Panc1 (cell line): ENCODE results near the gene CPNE9. TPM values are rescaled to one million over a fixed set of nuclear protein-coding genes. Genes with fewer than 3 reads are reported as not detected.

Experiments used
- ATAC-seq: fragments of 200-7000 bp; cut with Tn5 transposase; 2 replicates; pipeline ENCODE4 v1.9.1; 2020; ENCODE audit warnings: mild to moderate bottlenecking, moderate library complexity
- BruUV-seq: library from RNA; stranded (reverse); fragments of 400-500 nt; replicated peaks from 2 replicates; lab custom pipeline; 2021; lab: Mats Ljungman, UMichigan
- CTCF ChIA-PET: fragments of 300-600 bp; sonication (Branson Sonifier 250); formaldehyde crosslinking; loops from one replicate; lab custom pipeline; 2022; ENCODE audit warnings: antibody characterized with exemption; lab: Charles Lee
- POLR2A ChIA-PET: fragments of 300-600 bp; sonication (Branson Sonifier 250); formaldehyde crosslinking; loops from one replicate; lab custom pipeline; 2022; ENCODE audit warnings: antibody characterized with exemption; lab: Charles Lee
- DNase-seq: peaks from one replicate; pipeline ENCODE4 v3.0.0-alpha.2; 2010; ENCODE audit warnings: low read depth, low spot score
- H3K27ac ChIP-seq: 2 replicates; pipeline ENCODE4 v1.5.1; 2011; ENCODE audit warnings: mild to moderate bottlenecking, low read length, inconsistent platforms
- H3K27me3 ChIP-seq: fragments of 200-500 bp; sonication (Bioruptor generic); 2 replicates; pipeline ENCODE4 v1.6.0; 2014; ENCODE audit warnings: low read length, inconsistent platforms; ENCODE audit not compliant: control insufficient read depth, insufficient read depth
- H3K36me3 ChIP-seq: fragments of 200-500 bp; sonication (Bioruptor generic); 2 replicates; pipeline ENCODE4 v1.5.1; 2014; ENCODE audit warnings: inconsistent platforms, mild to moderate bottlenecking, low read length, moderate library complexity; ENCODE audit not compliant: control insufficient read depth, insufficient read depth
- H3K4me1 ChIP-seq: 2 replicates; pipeline ENCODE4 v1.5.1; 2011; ENCODE audit warnings: inconsistent platforms, mild to moderate bottlenecking, low read length, moderate library complexity; ENCODE audit not compliant: control insufficient read depth, insufficient read depth
- H3K4me3 ChIP-seq, 2 experiments: 2 replicates each; pipeline ENCODE4 v1.5.1; 2011 to 2012; ENCODE audit warnings: low read depth in 2 of 2, low read length in 2 of 2, mild to moderate bottlenecking in 2 of 2, inconsistent platforms in 1 of 2, moderate library complexity in 1 of 2
- H3K9me3 ChIP-seq: fragments of 200-500 bp; sonication (Bioruptor generic); 2 replicates; pipeline ENCODE4 v1.5.1; 2014; ENCODE audit warnings: low read depth, mild to moderate bottlenecking, inconsistent platforms, low read length, moderate library complexity; ENCODE audit not compliant: control insufficient read depth, insufficient read depth
- CTCF ChIP-seq: fragments of 450-650 bp; IDR thresholded peaks from 2 replicates; pipeline ENCODE4 v1.5.1; 2017; ENCODE audit warnings: mild to moderate bottlenecking
- POLR2AphosphoS5 ChIP-seq: IDR thresholded peaks from 2 replicates; pipeline ENCODE4 v1.6.1; 2012; ENCODE audit warnings: mild to moderate bottlenecking, low read depth, low read length, moderate library complexity
- REST ChIP-seq, 2 experiments: IDR thresholded peaks; 2 replicates each; pipeline ENCODE4 v1.6.1; 2011 to 2012; ENCODE audit warnings: low read depth in 2 of 2, control low read depth in 1 of 2, low read length in 1 of 2, mild to moderate bottlenecking in 1 of 2, moderate library complexity in 1 of 2; ENCODE audit not compliant: insufficient read depth in 1 of 2
- SIN3A ChIP-seq: IDR thresholded peaks from 2 replicates; pipeline ENCODE4 v1.6.1; 2012; ENCODE audit warnings: low read depth, mild to moderate bottlenecking, low read length, moderate library complexity, borderline replicate concordance; ENCODE audit not compliant: insufficient read depth
- TCF7L2 ChIP-seq: IDR thresholded peaks from 2 replicates; pipeline ENCODE4 v1.6.1; 2011; ENCODE audit warnings: mild to moderate bottlenecking, low read depth, low read length, inconsistent platforms
- in situ Hi-C: cut with HindIII; loops from 2 replicates; pipeline ENCODE4 v1.10.0; 2016; ENCODE audit warnings: low sequenced_read_pairs, low pct_unique_long_range_greater_than_20kb
- intact Hi-C: fragments of 100-400 bp; cut with micrococcal nuclease; formaldehyde crosslinking; loops from one replicate; pipeline ENCODE4 v1.10.0; 2022; ENCODE audit not compliant: unreplicated experiment
- total RNA-seq: library from RNA; stranded (reverse); gene quantifications from one replicate; pipeline ENCODE4 v1.2.1, GENCODE V29; 2021; ENCODE audit not compliant: unreplicated experiment

The CPNE9 gene
- total RNA-seq, 1 experiment from 2014 or later: 0.13 TPM

- H3K36me3 ChIP-seq: peaks cover 2% of the 10 kb centered on the region; the same call in 1 of the 2 replicates
- in situ Hi-C loops (no loop called here), intact Hi-C loops (no loop called here)
- no peaks in the 10 kb centered on the region for H3K9me3 ChIP-seq
- H3K4me1 ChIP-seq: no peaks in the 10 kb centered on the region
- no peak overlapping the region for H3K27ac ChIP-seq
- CTCF ChIA-PET: no interaction called here
- POLR2A ChIA-PET: no interaction called here
- no TSS peak for BruUV-seq
- H3K4me3 ChIP-seq: no peak overlapping the region
- H3K27me3 ChIP-seq: no peaks in the 10 kb centered on the region
- TF ChIP-seq CTCF (no peak), REST (IDR thresholded peaks at IDR 0.05; ENCODE audit: insufficient read depth in 1 of 2, low read depth in 2 of 2, low read length in 1 of 2) (no peak), TCF7L2 (no peak), SIN3A (no peak), POLR2AphosphoS5 (no peak)
- no peak for ATAC-seq
- DNase-seq: no peak
Measured at GRCh38 chr3:9695345-9695744, 8.3 kb upstream of the CPNE9 start.

- in situ Hi-C loops (no loop called here), intact Hi-C loops (no loop called here)
- Histone ChIP-seq H3K9me3 (no peaks in the 10 kb centered on the region), H3K36me3 (peaks cover 2% of the 10 kb centered on the region; the same call in 1 of the 2 replicates), H3K27me3 (no peaks in the 10 kb centered on the region), H3K4me1 (no peaks in the 10 kb centered on the region), H3K27ac (no peak overlapping the region), H3K4me3 (no peak overlapping the region)
- no TSS peak for BruUV-seq
- DNase-seq (no peak), ATAC-seq (no peak)
- POLR2A ChIA-PET: no interaction called here
- CTCF ChIA-PET: no interaction called here
- TF ChIP-seq POLR2AphosphoS5 (no peak), SIN3A (no peak), TCF7L2 (no peak), REST (IDR thresholded peaks at IDR 0.05; ENCODE audit: insufficient read depth in 1 of 2, low read depth in 2 of 2, low read length in 1 of 2) (no peak), CTCF (no peak)
Measured at GRCh38 chr3:9695746-9696145, 7.9 kb upstream of the CPNE9 start.
